OCI-LY1 (cell line): Measurements from ENCODE around the gene SLC2A11.

Experiments used
- EZH2 ChIP-seq: fragments of 200-600 bp; sonication (generic), shearing (Covaris generic); IDR thresholded peaks from 2 replicates; pipeline ENCODE4 v1.8.0; 2017; ENCODE audit warnings: borderline replicate concordance, mixed run types, mild to moderate bottlenecking, antibody characterized with exemption, low read length, moderate library complexity, mixed read lengths
- TF ChIP-seq, protein P1 (sequence below): fragments of 200-600 bp; sonication (generic), shearing (Covaris generic); IDR thresholded peaks from 2 replicates; pipeline ENCODE4 v1.5.1; 2017; ENCODE audit warnings: mild to moderate bottlenecking, antibody characterized with exemption, low read length, moderate library complexity, mixed read lengths

DNA sequence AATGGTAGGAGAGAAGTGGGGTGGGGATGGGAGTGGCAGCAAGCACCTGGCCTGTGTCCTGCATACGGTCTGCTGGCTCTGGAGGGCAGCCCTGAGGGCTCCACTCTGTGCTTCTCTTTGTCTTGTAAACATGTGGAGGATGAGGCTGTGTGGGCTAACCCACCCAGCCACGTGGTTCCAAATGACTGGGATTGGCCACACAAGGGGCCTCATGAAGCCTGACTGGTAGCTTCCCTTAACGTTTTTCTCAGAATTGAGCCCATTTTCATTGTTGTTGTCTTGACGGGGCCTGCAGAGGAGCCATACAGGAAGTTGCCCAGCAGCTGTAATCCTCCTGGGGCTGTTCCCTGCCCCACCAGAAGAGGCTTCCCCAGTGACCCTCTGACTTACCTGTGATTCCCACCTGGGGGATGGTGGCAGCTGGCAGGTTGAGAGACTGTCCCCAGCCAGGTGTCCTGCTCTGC, 36.9 kb upstream of the SLC2A11 start:
- TF ChIP-seq, protein P1, sequence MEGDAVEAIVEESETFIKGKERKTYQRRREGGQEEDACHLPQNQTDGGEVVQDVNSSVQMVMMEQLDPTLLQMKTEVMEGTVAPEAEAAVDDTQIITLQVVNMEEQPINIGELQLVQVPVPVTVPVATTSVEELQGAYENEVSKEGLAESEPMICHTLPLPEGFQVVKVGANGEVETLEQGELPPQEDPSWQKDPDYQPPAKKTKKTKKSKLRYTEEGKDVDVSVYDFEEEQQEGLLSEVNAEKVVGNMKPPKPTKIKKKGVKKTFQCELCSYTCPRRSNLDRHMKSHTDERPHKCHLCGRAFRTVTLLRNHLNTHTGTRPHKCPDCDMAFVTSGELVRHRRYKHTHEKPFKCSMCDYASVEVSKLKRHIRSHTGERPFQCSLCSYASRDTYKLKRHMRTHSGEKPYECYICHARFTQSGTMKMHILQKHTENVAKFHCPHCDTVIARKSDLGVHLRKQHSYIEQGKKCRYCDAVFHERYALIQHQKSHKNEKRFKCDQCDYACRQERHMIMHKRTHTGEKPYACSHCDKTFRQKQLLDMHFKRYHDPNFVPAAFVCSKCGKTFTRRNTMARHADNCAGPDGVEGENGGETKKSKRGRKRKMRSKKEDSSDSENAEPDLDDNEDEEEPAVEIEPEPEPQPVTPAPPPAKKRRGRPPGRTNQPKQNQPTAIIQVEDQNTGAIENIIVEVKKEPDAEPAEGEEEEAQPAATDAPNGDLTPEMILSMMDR: no peak
- TF ChIP-seq EZH2: no peak
